Measurements from ENCODE around the gene TANGO2. TPM values are rescaled to one million over a fixed set of nuclear protein-coding genes. Genes with fewer than 3 reads are reported as not detected.

The TANGO2 gene
- total and polyA plus RNA-seq, 2 donors: 13.6 to 25.5 TPM

GRCh38 chr22:20107471-20107901, 86.6 kb downstream of the TANGO2 start:
- 92% methylated on average over 7 of the region's 7 CpGs for WGBS
- Histone ChIP-seq H3K4me3 (ENCODE audit: low read depth, low read length) (no peak overlapping the region), H3K36me3 (ENCODE audit: insufficient read depth) (peaks cover 11% of the 10 kb centered on the region), H3K4me1 (ENCODE audit: insufficient read depth) (no peaks in the 10 kb centered on the region), H3K27ac (ENCODE audit: low read depth) (no peak overlapping the region)
- no peak for DNase-seq (ENCODE audit: extremely low spot score)

DNA sequence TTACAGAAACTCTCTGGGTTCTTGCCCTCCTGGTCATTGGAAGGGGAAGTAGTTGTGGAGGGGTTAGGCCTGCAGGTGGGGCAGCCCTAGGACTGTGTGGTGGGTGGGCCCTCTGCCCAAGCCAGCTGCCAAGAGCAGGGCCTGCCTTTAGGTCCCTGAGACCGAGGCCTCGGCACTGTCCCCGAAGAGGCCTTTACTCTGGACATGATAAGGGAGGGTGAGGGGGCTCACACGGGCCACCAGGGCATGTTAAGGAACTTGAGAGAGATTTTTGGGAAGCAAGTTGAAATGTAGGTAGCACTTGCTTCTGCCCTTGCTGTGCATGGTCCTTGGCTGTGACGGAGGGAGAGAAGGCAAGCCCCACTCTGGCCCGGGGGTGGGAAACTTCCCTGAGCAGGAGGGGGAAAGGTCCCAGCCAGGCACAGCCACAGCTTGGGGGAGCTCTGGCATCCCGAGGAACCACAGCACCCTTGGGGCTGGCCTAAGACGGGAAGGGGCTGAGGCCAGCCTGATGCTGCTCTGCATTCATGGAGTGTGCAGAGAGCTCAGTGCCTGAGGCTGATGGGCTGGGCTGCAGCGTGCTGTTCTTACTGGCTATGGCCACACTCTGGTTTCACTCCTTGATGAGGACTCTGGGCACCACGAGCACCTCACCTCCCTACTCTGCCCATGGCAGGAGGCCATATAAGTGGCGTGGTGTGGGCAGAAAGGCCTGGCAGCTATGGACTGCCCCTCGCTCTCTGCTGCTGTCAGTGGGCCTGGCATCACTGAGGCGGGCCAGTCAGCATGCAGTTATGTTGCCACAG, 87.2 kb downstream of the TANGO2 start:
- Histone ChIP-seq H3K4me3 (ENCODE audit: low read depth, low read length) (no peak overlapping the region), H3K36me3 (ENCODE audit: insufficient read depth) (peaks cover 11% of the 10 kb centered on the region), H3K4me1 (ENCODE audit: insufficient read depth) (no peaks in the 10 kb centered on the region), H3K27ac (ENCODE audit: low read depth) (no peak overlapping the region)
- DNase-seq (ENCODE audit: extremely low spot score): no peak
- WGBS: 82% methylated on average over 13 of the region's 13 CpGs

DNA sequence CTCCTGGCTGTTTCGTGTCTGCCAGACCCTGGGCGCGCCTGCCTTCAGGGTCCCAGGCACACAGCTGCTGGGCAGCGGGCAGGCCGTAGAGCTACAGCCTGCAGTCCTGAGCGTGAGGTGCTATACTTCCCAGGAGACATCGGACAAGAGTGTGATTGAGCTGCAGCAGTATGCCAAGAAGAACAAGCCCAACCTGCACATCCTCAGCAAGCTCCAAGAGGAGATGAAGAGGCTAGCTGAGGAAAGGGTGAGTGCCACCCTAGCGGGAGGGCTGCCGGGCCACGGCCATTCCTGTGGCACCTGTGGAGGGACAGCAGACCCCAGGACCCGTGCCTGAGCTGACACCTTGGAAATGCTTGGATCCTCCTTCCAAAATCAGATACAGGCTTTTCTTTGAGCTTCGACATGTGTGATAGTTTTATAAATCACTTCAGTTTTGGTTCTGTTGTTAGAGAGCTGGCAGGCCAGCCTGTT, 87.9 kb downstream of the TANGO2 start:
- no peak overlapping the region for H3K27ac ChIP-seq (ENCODE audit: low read depth)
- DNase-seq (ENCODE audit: extremely low spot score): no peak
- H3K36me3 ChIP-seq (ENCODE audit: insufficient read depth): peaks cover 11% of the 10 kb centered on the region
- WGBS: 90% methylated on average over 12 of the region's 12 CpGs
- H3K4me1 ChIP-seq (ENCODE audit: insufficient read depth): no peaks in the 10 kb centered on the region
- no peak overlapping the region for H3K4me3 ChIP-seq (ENCODE audit: low read depth, low read length)

DNA sequence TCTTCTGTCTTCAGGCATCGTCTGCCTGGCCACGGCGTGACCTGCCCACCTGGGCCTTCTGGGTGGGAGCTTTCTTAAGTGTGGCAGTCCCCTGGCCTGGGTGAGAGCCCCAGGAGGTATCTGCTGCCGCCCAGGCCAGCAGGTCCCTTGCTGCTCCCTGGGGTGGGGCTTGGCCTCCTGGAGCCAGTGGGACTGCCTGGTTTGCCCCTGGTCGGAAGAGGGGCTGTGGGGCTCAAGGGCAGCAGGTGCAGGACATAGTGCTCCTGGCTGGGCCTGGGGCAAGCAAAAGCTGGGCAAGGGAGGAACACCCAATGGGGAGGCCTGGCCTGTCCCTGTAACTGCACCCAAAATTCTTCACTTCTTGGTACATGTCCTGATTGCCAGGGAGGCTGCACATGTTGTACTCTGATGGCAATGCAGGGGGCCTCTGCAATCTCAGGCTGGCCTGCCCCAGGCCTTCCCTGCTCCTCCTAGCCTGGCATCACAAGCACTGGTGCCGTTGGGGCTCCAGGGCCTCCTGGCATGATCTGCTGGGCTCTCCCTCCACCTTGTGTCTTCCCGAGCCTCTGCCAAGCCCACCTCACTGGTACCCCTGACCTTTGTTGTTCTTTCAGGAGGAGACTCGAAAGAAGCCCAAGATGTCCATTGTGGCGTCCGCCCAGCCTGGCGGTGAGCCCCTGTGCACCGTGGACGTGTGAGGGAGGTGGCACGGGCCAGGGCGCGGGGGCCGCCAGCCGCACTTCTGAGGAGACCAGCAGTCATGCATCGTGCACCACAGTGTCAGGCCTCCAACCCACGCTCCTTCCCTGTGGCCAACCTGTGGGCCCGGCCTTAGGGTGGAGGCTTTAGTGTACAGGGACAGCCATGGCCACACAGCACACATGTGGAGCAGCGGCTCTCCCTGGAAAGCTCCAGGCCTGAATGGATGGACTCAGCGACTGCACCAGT, 88.8 kb downstream of the TANGO2 start:
- peaks cover 11% of the 10 kb centered on the region for H3K36me3 ChIP-seq (ENCODE audit: insufficient read depth)

DNA sequence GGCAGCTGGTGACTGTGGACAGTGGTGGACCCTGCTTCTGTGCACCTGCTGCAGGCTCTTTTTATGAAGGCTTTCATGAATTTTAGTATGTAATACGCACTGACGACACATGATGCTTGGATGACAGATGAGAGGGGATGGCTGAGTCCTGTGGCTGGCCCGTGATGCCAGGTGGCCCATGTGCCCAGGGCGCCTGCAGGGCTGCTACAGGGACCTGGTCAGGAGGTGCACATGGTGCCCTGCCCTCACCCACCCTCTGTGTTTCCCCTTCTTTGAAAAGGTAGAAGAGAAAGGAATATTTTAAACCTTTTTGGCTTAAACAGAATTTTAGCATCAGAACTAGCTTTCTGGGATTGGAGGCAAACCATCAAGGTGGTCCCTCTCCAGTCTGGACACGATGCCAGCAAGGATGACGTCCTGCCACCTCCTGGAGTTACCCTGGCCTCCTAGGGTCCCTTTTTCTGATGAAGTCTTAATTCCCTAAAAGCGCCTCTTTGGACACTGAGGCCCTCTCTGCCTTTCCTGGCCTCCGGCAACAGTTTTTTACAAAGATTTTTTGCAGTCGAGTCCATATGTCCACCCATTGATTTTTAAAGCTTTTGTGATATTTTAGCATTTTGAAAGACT, 89.6 kb downstream of the TANGO2 start:
- Histone ChIP-seq H3K4me3 (ENCODE audit: low read depth, low read length) (no peak overlapping the region), H3K4me1 (ENCODE audit: insufficient read depth) (no peaks in the 10 kb centered on the region), H3K27ac (ENCODE audit: low read depth) (no peak overlapping the region), H3K36me3 (ENCODE audit: insufficient read depth) (peaks cover 11% of the 10 kb centered on the region)
- no peak for DNase-seq (ENCODE audit: extremely low spot score)
- 85% methylated on average over 9 of the region's 9 CpGs for WGBS

More for the DNA sequence above, 88.8 kb downstream of the TANGO2 start:
- Histone ChIP-seq H3K27ac (ENCODE audit: low read depth) (no peak overlapping the region), H3K4me1 (ENCODE audit: insufficient read depth) (no peaks in the 10 kb centered on the region), H3K4me3 (ENCODE audit: low read depth, low read length) (no peak overlapping the region)
- WGBS: 83% methylated on average over 23 of the region's 23 CpGs
- no peak for DNase-seq (ENCODE audit: extremely low spot score)

GRCh38 chr22:20111045-20111688, 90.3 kb downstream of the TANGO2 start:
- Histone ChIP-seq H3K4me3 (ENCODE audit: low read depth, low read length) (no peak overlapping the region), H3K36me3 (ENCODE audit: insufficient read depth) (peaks cover 8% of the 10 kb centered on the region), H3K4me1 (ENCODE audit: insufficient read depth) (no peaks in the 10 kb centered on the region), H3K27ac (ENCODE audit: low read depth) (no peak overlapping the region)
- 61% methylated on average over 14 of the region's 14 CpGs for WGBS
- no peak for DNase-seq (ENCODE audit: extremely low spot score)

DNA sequence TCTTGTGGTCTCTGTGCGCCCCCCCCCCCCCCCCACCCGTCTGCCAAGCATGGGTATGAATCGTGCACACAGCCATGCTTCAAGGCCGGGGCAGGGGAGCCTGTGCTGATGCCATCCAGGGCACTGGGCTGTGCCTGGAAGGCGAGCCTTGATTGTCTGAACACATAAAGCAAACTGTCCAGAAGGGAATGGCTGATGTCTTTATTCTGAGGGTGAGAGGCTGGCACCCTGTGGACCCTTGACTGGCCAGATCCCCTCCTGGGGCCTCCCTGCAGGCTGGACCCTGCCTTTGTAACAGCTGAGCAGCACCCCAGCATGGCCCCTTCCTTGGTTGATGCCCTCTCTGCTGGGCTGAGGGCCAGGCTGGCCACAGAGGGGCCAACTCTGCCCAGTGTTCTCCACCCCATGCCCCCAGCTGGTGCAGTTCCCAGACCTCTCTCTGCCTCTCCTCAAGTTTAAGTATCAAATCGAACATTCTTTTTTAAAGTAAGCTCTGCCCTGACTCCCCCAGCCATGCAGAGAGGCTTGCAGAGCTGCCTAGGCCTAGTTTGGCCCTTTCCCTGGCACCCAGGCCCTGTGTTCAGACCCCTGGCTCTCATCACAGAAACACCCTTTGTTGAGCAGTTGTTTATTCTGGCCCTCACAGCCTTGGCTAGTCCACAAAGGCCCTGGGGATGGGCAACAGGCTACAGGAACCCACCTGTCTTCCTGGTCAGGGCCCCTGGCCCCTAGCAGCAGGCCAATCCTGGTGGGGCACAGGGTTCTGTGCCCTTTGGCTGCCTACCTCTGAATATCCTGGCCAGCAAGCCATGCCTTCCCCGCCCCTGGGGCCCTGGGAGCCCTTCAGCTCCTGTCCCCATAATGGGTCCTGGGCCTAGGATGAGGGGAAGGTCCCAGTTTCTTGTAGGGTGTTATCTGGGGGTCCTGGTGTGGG, 91.0 kb downstream of the TANGO2 start:
- no peaks in the 10 kb centered on the region for H3K4me1 ChIP-seq (ENCODE audit: insufficient read depth)
- H3K36me3 ChIP-seq (ENCODE audit: insufficient read depth): peaks cover 7% of the 10 kb centered on the region
- no peak for DNase-seq (ENCODE audit: extremely low spot score)
- no peak overlapping the region for H3K27ac ChIP-seq (ENCODE audit: low read depth)
- H3K4me3 ChIP-seq (ENCODE audit: low read depth, low read length): no peak overlapping the region
- 72% methylated on average over 7 of the region's 7 CpGs for WGBS

- WGBS: 84% methylated on average over 26 of the region's 26 CpGs
- H3K36me3 ChIP-seq (ENCODE audit: insufficient read depth): peaks cover 4% of the 10 kb centered on the region
- no peaks in the 10 kb centered on the region for H3K4me1 ChIP-seq (ENCODE audit: insufficient read depth)
- H3K27ac ChIP-seq (ENCODE audit: low read depth): no peak overlapping the region
- H3K4me3 ChIP-seq (ENCODE audit: low read depth, low read length): no peak overlapping the region
- DNase-seq (ENCODE audit: extremely low spot score): no peak
Observed at GRCh38 chr22:20112623-20113511, 92.0 kb downstream of the TANGO2 start.

GRCh38 chr22:20113551-20114310, 92.8 kb downstream of the TANGO2 start:
- Histone ChIP-seq H3K36me3 (ENCODE audit: insufficient read depth) (peaks cover 4% of the 10 kb centered on the region), H3K4me1 (ENCODE audit: insufficient read depth) (no peaks in the 10 kb centered on the region), H3K27ac (ENCODE audit: low read depth) (no peak overlapping the region), H3K4me3 (ENCODE audit: low read depth, low read length) (no peak overlapping the region)
- no peak for DNase-seq (ENCODE audit: extremely low spot score)
- 90% methylated on average over 19 of the region's 19 CpGs for WGBS

DNA sequence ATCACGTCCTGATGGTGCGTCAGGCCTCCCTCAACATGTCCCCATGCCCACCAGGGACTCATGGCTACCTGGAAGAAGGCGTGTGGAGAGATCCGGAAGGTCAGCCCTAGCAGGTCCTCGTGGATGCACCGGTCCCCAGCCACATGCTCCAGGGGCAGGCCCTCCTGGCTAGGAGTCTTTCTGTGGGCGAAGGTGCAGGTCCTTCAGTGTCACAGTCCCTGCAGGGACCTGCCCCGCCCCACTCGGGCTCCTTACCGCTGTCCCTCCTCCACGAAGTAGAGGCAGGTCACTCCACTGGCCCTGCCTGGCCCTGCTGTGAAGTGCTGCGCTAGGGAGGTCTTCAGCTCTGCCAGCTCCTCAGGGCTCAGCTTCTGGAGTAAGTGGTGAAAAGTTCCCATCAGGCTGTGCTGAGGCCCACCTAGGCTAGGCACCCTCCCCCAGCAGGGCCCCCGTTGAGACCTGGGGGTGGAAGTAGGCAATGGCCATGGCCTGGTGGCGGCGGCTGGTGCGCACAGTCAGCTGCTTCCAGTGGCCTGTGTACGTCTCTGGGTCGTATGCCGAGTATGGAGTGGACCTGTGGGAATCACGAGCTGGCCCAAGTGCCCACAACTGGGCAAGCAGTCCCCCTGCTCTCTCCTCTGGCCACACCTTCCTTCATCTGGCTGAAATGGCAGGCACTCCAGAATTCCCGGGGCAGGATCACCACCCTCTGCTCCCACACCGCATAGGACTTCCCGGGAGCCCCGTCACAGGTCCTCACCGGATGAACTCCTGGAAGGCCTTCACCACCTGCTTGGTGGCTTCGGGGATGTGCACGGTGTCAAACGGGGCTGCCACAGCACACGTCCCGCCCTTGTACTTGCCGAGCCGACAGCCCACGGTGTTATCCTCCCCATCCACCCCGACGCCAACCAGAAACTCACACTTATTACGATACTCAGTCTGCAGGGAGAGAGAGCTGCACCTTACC, 93.9 kb downstream of the TANGO2 start:
- WGBS: 91% methylated on average over 36 of the region's 36 CpGs
- H3K27ac ChIP-seq (ENCODE audit: low read depth): no peak overlapping the region
- no peak for DNase-seq (ENCODE audit: extremely low spot score)
- no peaks in the 10 kb centered on the region for H3K36me3 ChIP-seq (ENCODE audit: insufficient read depth)
- H3K4me1 ChIP-seq (ENCODE audit: insufficient read depth): no peaks in the 10 kb centered on the region
- no peak overlapping the region for H3K4me3 ChIP-seq (ENCODE audit: low read depth, low read length)
